ENCODE data around the gene PAXX. TPM values are rescaled to one million over a fixed set of nuclear protein-coding genes. Genes with fewer than 3 reads are reported as not detected.

Gene PAXX
- total RNA-seq, 2 experiments from 2014 or later = 80.6 to 85.2 TPM

DNA sequence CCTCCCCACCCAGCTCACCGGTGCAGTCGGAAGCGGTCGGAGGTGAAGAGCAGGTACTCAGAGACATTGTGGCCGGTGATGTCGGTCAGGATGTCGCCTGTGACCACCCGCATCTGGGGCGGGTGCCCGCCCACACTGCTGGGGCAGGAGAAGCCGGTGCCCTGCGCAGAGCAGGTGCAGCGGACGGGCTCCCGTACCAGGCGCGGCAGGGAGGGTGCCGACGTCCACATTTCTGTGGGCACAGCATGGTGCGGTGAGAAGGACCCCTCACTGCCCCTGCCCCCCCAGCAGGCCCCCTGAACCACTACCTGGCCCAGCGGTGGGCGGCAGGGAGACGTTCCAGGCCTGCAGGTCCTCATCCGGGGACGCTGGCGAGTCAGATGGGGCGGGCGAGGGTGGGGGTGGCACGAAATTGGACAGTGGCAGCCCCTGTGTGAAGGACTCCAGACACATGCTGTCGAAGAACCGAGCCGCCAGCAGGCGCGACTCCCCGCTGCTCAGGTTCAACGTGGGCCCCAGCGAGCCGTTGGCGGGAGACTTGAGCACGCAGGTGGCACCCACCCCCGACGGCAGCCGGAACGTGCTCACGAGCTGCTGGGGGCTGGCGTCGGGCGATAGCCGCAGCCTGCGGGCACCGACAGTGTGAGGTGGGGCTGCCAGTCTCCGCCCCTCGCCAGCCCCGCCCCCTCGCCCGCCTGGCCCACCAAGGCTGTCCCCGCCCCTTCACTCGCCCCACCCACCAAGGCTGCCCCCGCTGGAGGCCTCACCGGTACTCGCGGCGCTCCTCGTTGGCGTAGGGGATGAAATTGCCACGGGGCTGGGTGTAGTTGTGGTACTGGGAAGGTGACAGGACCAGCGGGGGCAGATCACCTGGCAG lies 20.7 kb downstream of the PAXX start:
- ChIA-PET POLR2A (no interaction called here), CTCF (no interaction called here)
- H3K27ac Mint-ChIP-seq = no peak overlapping the region
- DNase-seq = no peak
- H3K27me3 Mint-ChIP-seq (ENCODE audit: low read depth) = no peaks in the 10 kb centered on the region
- no peak overlapping the region for H3K4me3 Mint-ChIP-seq
- peaks cover 17% of the 10 kb centered on the region for H3K36me3 Mint-ChIP-seq (ENCODE audit: low read depth)
- no peaks in the 10 kb centered on the region for H3K4me1 Mint-ChIP-seq (ENCODE audit: low read depth)
- no peak for ATAC-seq
- no peaks in the 10 kb centered on the region for H3K9me3 Mint-ChIP-seq (ENCODE audit: insufficient read depth)

DNA sequence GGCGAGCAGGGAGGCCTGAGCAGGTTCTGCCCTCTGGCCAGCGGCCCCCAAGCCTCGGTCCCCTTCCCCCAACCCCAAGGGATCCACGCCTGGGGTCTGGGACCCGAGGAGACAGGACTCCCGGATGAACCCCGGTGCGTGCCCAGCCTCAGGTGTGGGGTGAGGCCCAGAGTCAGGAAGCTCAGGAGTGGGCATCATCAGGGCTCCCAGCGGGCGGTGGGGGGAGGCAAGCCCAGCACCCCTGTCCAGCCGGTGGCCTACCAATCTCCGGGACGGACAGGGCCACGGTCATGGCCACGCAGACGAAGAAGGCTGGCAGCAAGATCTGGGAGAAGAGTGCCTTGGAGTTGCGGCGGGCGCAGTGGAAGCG lies 21.3 kb downstream of the PAXX start:
- ChIA-PET POLR2A (no interaction called here), CTCF (no interaction called here)
- Mint-ChIP-seq H3K27ac (no peak overlapping the region), H3K9me3 (ENCODE audit: insufficient read depth) (no peaks in the 10 kb centered on the region), H3K4me1 (ENCODE audit: low read depth) (peaks cover under 1% of the 10 kb centered on the region), H3K36me3 (ENCODE audit: low read depth) (peaks cover 17% of the 10 kb centered on the region), H3K27me3 (ENCODE audit: low read depth) (no peaks in the 10 kb centered on the region), H3K4me3 (no peak overlapping the region)
- DNase-seq (no peak), ATAC-seq (no peak)

DNA sequence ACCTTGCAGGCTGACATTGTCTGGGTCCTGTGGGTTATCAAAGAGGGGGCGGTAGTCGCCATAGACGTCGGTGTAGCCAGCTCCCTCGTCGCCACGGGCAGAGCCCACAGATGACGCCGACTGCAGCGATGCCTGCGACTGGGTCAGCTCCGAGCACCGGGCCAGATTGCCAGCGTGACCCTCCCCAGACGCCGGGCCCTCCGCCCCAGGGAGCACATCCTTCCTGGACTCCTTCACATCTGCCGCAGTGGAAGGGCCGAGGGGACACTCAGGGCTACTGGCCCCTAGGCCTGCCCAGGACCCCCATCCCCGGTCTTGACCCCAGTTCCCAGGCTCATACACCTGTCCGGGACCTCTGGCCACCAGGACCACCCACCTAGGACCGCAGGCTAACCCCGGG lies 21.9 kb downstream of the PAXX start:
- CTCF ChIA-PET = no interaction called here

DNA sequence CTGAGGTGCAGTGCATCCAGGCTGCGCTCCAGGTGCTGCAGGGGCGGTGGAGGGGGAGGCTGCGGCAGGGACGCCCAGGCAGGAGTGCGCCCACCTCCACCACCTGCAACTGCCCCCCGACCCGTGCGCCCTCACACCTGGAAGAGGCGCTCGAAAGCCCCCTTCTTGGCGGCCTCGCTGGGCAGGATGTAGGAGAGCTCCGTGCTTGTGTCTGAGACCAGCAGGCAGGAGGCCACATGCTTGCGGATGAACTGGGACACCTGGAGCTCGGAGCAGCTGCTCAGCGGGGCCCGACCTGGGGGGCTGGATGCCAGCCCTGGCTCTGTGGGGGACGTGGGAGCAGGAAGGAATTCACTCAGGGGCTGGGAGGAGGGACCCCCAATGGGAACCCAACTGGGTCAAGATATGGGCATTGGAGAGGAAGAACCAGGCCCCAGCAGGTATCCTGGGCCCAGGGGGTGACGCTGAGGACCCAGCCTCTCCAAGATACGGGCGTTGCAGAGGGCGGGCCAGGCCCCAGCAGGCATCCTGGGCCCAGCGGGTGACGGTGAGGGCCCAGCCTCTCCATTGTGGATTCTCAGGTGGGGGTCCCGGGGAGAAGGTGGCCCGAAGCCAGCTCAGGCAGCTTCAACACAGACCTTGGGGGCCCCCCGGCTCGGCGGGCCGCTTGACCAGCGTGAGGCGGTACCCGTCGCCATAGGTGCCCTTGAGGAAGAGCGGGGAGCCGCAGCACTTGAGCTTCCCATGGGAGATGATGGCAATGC lies 22.7 kb downstream of the PAXX start:
- CTCF ChIA-PET = no interaction called here
- Mint-ChIP-seq H3K4me1 (ENCODE audit: low read depth) (peaks cover 4% of the 10 kb centered on the region), H3K27me3 (ENCODE audit: low read depth) (no peaks in the 10 kb centered on the region), H3K27ac (no peak overlapping the region), H3K36me3 (ENCODE audit: low read depth) (peaks cover 21% of the 10 kb centered on the region), H3K9me3 (ENCODE audit: insufficient read depth) (no peaks in the 10 kb centered on the region), H3K4me3 (no peak overlapping the region)
- DNase-seq (no peak), ATAC-seq (no peak)
- POLR2A ChIA-PET = interaction anchor here (0.6 kb wide), 1 partner anchor 213 kb away, joined by 3 read pairs; no protein-coding TSS in a partner anchor

More for the DNA sequence above, 21.9 kb downstream of the PAXX start:
- H3K27ac Mint-ChIP-seq = no peak overlapping the region
- no peak overlapping the region for H3K4me3 Mint-ChIP-seq
- DNase-seq (no peak), ATAC-seq (no peak)
- H3K27me3 Mint-ChIP-seq (ENCODE audit: low read depth) = no peaks in the 10 kb centered on the region
- H3K9me3 Mint-ChIP-seq (ENCODE audit: insufficient read depth) = no peaks in the 10 kb centered on the region
- peaks cover 17% of the 10 kb centered on the region for H3K36me3 Mint-ChIP-seq (ENCODE audit: low read depth)
- peaks cover 2% of the 10 kb centered on the region for H3K4me1 Mint-ChIP-seq (ENCODE audit: low read depth)
- POLR2A ChIA-PET = no interaction called here

DNA sequence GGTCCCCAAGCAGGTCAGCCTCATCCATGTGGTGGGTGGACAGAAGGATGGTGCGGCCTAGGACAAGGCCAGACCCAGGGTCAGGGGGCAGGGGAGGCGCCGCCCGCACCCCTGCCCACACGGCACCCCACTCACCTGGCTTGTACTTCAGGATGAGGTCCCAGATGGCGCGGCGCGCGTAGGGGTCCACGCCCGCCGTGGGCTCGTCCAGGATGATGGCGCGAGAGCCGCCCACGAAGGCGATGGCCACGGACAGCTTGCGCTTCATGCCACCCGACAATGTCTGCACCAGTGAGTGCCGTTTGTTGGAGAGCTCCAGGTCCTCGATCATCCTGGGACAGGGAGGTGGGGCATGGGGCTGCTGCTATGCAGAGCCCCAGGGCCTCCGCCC lies 23.3 kb downstream of the PAXX start:
- ChIA-PET CTCF (no interaction called here), POLR2A (interaction anchor here (0.6 kb wide), 1 partner anchor 214 kb away, joined by 3 read pairs; no protein-coding TSS in a partner anchor)
- Mint-ChIP-seq H3K36me3 (ENCODE audit: low read depth) (peaks cover 21% of the 10 kb centered on the region), H3K27me3 (ENCODE audit: low read depth) (no peaks in the 10 kb centered on the region), H3K4me1 (ENCODE audit: low read depth) (peaks cover 4% of the 10 kb centered on the region), H3K9me3 (ENCODE audit: insufficient read depth) (no peaks in the 10 kb centered on the region), H3K4me3 (no peak overlapping the region), H3K27ac (no peak overlapping the region)
- DNase-seq = no peak
- ATAC-seq = no peak

DNA sequence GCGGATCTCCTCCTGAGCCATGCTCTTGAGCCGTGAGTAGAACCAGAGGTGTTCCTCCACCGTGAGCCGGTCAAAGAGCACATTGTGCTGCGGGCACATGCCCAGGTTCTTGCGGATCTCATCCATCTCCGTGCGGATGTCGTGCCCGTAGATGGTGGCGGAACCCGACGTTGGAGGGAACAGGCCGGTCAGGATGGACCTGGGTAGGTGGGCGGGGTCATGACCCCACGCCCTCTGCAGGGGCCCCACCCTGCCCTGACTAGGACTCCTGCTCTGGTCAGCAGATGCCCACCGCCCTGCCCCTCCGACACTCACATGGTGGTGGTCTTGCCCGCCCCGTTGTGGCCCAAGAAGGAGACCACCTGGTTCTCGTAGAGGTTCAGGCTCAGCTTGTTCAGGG lies 23.8 kb downstream of the PAXX start:
- H3K4me1 Mint-ChIP-seq (ENCODE audit: low read depth) = peaks cover 4% of the 10 kb centered on the region
- H3K27ac Mint-ChIP-seq = no peak overlapping the region
- H3K27me3 Mint-ChIP-seq (ENCODE audit: low read depth) = no peaks in the 10 kb centered on the region
- ATAC-seq = no peak
- POLR2A ChIA-PET = interaction anchor here (0.6 kb wide), 1 partner anchor 214 kb away, joined by 3 read pairs; no protein-coding TSS in a partner anchor
- CTCF ChIA-PET = no interaction called here
- H3K4me3 Mint-ChIP-seq = no peak overlapping the region
- H3K9me3 Mint-ChIP-seq (ENCODE audit: insufficient read depth) = no peaks in the 10 kb centered on the region
- DNase-seq = no peak
- H3K36me3 Mint-ChIP-seq (ENCODE audit: low read depth) = peaks cover 21% of the 10 kb centered on the region

DNA sequence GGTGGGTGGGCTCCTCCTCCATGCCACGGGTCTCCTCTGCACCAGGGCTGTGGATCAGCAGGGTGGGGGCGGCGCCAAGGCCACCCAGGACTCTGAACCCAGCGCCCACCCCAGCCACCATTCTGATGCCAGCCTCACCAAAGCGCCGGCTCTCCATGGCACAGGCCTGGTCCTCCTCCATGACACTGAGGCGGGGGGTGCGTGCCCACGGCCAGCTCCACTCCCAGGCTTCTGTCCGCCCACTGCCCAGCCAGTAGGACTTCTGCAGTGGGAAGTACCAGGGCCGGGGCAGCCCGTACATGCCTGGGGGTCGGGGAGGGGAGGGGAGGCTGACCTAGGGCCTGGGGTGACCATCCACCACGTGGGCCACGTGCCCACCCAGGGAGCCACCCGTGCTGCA lies 24.2 kb downstream of the PAXX start:
- POLR2A ChIA-PET = no interaction called here
- H3K27ac Mint-ChIP-seq = no peak overlapping the region
- peaks cover 18% of the 10 kb centered on the region for H3K36me3 Mint-ChIP-seq (ENCODE audit: low read depth)
- no peak overlapping the region for H3K4me3 Mint-ChIP-seq
- no peaks in the 10 kb centered on the region for H3K9me3 Mint-ChIP-seq (ENCODE audit: insufficient read depth)
- H3K4me1 Mint-ChIP-seq (ENCODE audit: low read depth) = peaks cover 4% of the 10 kb centered on the region
- DNase-seq (no peak), ATAC-seq (no peak)
- no peaks in the 10 kb centered on the region for H3K27me3 Mint-ChIP-seq (ENCODE audit: low read depth)
- CTCF ChIA-PET = interaction anchor here (1.3 kb wide), 1 partner anchor 209 kb away, joined by 3 read pairs; the partner anchor contains the start of gene RABL6

DNA sequence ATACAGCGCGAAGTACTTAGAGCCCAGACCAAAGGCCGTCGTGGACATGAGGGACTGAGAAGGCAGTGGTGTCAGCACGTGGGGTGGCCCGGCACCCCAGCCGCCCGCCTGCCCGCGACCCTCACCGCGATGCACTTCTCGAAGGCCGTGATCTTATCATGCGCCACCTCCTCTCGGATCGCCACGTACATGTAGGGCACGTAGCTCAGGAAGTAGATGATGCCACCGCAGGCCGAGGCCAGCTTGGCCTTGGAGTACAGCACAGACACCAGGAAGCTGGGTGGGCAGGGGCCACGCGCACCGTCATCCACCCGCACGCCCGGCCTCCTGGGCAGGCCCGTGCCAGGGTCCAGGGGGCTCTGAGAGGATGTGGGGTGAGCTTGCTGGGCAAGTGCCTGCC lies 24.8 kb downstream of the PAXX start:
- Mint-ChIP-seq H3K36me3 (ENCODE audit: low read depth) (peaks cover 18% of the 10 kb centered on the region), H3K9me3 (ENCODE audit: insufficient read depth) (no peaks in the 10 kb centered on the region), H3K4me1 (ENCODE audit: low read depth) (peaks cover 5% of the 10 kb centered on the region), H3K27me3 (ENCODE audit: low read depth) (no peaks in the 10 kb centered on the region), H3K4me3 (no peak overlapping the region), H3K27ac (no peak overlapping the region)
- CTCF ChIA-PET = interaction anchor here (1.3 kb wide), 1 partner anchor 209 kb away, joined by 3 read pairs; the partner anchor contains the start of gene RABL6
- POLR2A ChIA-PET = no interaction called here
- no peak for DNase-seq
- no peak for ATAC-seq

DNA sequence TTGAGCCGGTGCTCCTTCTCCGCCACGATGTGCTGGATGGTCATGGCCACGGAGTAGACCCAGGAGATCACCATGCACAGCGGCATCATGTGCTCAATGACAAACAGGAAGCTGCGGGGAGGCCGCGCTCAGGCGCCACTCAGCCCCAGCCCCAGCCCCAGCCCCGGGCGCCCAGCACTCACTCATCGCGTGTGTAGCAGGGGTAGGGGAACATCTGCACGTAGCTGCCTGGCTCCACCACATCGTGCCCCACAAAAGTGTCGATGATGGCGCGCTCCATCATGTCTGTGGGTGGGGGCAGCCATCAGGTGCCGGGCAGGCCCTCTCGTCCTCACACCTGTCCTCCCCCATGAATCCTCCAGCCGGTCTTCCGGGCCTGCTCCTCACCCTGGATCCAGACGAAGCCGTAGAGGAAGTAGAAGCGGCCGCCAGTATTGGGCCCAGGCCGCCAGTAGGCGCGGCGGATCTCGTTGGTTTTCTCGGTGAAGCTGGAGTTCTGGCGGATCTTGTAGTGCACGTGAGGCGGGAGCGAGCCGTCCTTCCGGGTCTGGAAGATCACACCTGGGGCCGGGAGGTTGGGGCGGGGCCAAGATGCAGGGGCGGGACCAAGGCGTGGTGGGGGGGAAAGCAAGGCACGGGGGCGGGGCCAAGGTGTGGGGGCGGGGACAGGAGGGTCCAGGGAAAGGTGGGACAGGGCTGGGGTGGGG lies 25.7 kb downstream of the PAXX start:
- Mint-ChIP-seq H3K27ac (no peak overlapping the region), H3K27me3 (ENCODE audit: low read depth) (no peaks in the 10 kb centered on the region), H3K36me3 (ENCODE audit: low read depth) (peaks cover 18% of the 10 kb centered on the region), H3K4me3 (no peak overlapping the region), H3K4me1 (ENCODE audit: low read depth) (peaks cover 7% of the 10 kb centered on the region), H3K9me3 (ENCODE audit: insufficient read depth) (no peaks in the 10 kb centered on the region)
- ATAC-seq (no peak), DNase-seq (no peak)
- POLR2A ChIA-PET = no interaction called here
- CTCF ChIA-PET = interaction anchor here (1.3 to 4.1 kb wide), 2 partner anchors 11 to 210 kb away, joined by 3 to 18 read pairs; partner anchors contain the start of gene RABL6

DNA sequence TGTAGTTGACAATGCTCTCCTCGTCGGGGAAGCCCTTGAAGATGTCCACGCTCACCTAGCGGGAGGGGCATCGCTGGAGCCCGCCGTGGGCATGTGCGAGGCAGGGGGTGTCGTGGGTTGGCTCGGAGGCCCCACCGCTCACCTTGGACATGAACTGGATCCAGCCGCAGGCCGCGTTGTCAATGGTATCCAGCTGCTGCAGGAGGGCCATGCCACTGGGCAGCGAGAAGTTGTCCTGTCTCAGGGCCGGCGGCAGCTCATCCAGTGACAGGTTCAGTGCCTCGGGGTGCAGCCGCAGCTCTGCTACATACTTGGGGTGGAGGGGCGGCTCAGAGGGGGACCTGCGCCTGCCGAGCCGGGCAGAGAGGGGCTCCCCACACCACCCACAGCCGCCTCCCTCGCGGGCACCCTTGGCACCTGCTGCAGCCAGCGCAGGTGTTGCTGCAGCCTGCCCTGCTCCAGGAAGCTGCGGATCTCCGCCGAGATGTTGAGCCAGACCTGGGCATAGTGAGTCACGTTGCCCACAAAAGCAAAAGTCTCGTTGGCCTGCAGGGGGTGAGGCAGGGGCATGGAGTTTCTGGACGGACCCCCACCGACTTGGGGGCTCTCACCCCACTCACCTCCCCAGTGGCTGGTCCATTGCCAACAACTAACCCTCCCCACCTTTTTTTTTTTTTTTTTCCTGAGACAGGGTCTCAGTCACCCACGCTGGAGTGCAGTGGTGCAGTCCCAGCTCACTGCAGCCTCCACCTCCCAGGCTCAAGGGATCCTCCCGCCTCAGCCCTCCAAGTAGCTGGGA lies 26.7 kb downstream of the PAXX start:
- H3K27me3 Mint-ChIP-seq (ENCODE audit: low read depth) = no peaks in the 10 kb centered on the region
- CTCF ChIA-PET = interaction anchor here (4.1 kb wide), 1 partner anchor 10 kb away, joined by 18 read pairs; no protein-coding TSS in a partner anchor

More for the DNA sequence above, 26.7 kb downstream of the PAXX start:
- peaks cover 12% of the 10 kb centered on the region for H3K4me1 Mint-ChIP-seq (ENCODE audit: low read depth)
- no peak for ATAC-seq
- no peak overlapping the region for H3K4me3 Mint-ChIP-seq
- H3K27ac Mint-ChIP-seq = no peak overlapping the region
- POLR2A ChIA-PET = interaction anchor here (0.9 kb wide), 1 partner anchor 222 kb away, joined by 3 read pairs; the partner anchor contains the start of gene TUBB4B
- H3K36me3 Mint-ChIP-seq (ENCODE audit: low read depth) = peaks cover 18% of the 10 kb centered on the region
- DNase-seq = no peak
- H3K9me3 Mint-ChIP-seq (ENCODE audit: insufficient read depth) = no peaks in the 10 kb centered on the region

All from activated CD8-positive, alpha-beta T cell treated with anti-CD3 and anti-CD28 coated beads, Interleukin-2, amount 10 ng/mL, durations not matched to agents 7 days and 5 days (primary cell).